OCI-LY1 (cell line): Measurements from ENCODE around the gene FAT1.

Source experiments
- H2AFZ ChIP-seq: fragments of 200-600 bp; sonication (generic), shearing (Covaris generic); 2 replicates; pipeline ENCODE4 v1.6.0; 2014; ENCODE audit warnings: antibody characterized with exemption, mild to moderate bottlenecking, low read length
- H3F3A ChIP-seq: fragments of 200-600 bp; sonication (generic), shearing (Covaris generic); 2 replicates; pipeline ENCODE4 v1.6.0; 2014; ENCODE audit warnings: mild to moderate bottlenecking, antibody characterized with exemption, low read length, moderate library complexity; ENCODE audit not compliant: insufficient read depth
- H3K27ac ChIP-seq: fragments of 200-600 bp; sonication (generic); 2 replicates; pipeline ENCODE4 v1.5.1; 2014; ENCODE audit warnings: low read length, mixed run types, mild to moderate bottlenecking, low read depth; ENCODE audit not compliant: poor library complexity, severe bottlenecking
- H3K27me3 ChIP-seq: fragments of 200-600 bp; sonication (generic); 2 replicates; pipeline ENCODE4 v1.6.0; 2014; ENCODE audit warnings: antibody characterized with exemption, mild to moderate bottlenecking, low read length, moderate library complexity; ENCODE audit not compliant: insufficient read depth
- H3K36me3 ChIP-seq: fragments of 200-600 bp; sonication (generic); 2 replicates; pipeline ENCODE4 v1.6.1; 2014; ENCODE audit warnings: mild to moderate bottlenecking, antibody characterized with exemption, low read length, moderate library complexity, mixed read lengths; ENCODE audit not compliant: insufficient read depth
- H3K4me1 ChIP-seq: fragments of 200-600 bp; sonication (generic); 2 replicates; pipeline ENCODE4 v1.5.1; 2014; ENCODE audit warnings: mild to moderate bottlenecking, low read length, moderate library complexity; ENCODE audit not compliant: insufficient read depth, severe bottlenecking
- H3K4me2 ChIP-seq: fragments of 200-600 bp; sonication (generic), shearing (Covaris generic); 2 replicates; pipeline ENCODE4 v1.6.1; 2014; ENCODE audit warnings: low read length
- H3K4me3 ChIP-seq: fragments of 200-600 bp; sonication (generic); 2 replicates; pipeline ENCODE4 v1.5.1; 2014; ENCODE audit warnings: low read length, low read depth, mild to moderate bottlenecking, mixed read lengths; ENCODE audit not compliant: poor library complexity, severe bottlenecking
- H3K79me2 ChIP-seq: fragments of 200-600 bp; shearing (Covaris generic); 2 replicates; pipeline ENCODE4 v1.6.1; 2016; ENCODE audit warnings: mixed run types, low read length, mixed read lengths; ENCODE audit not compliant: insufficient read depth
- H3K9ac ChIP-seq: fragments of 200-600 bp; sonication (generic), shearing (Covaris generic); 2 replicates; pipeline ENCODE4 v1.6.1; 2014; ENCODE audit warnings: mild to moderate bottlenecking, low read length, mixed read lengths
- H3K9me2 ChIP-seq: fragments of 200-600 bp; sonication (generic), shearing (Covaris generic); 2 replicates; pipeline ENCODE4 v1.6.1; 2014; ENCODE audit warnings: low read depth, mild to moderate bottlenecking, low read length, mixed read lengths
- H3K9me3 ChIP-seq: fragments of 200-600 bp; shearing (Covaris generic); 2 replicates; pipeline ENCODE4 v1.6.1; 2014; ENCODE audit warnings: low read length, mixed read lengths
- H4K20me1 ChIP-seq: fragments of 200-600 bp; sonication (generic), shearing (Covaris generic); 2 replicates; pipeline ENCODE4 v1.6.0; 2016; ENCODE audit warnings: mild to moderate bottlenecking, low read length; ENCODE audit not compliant: insufficient read depth
- EZH2 ChIP-seq: fragments of 200-600 bp; sonication (generic), shearing (Covaris generic); IDR thresholded peaks from 2 replicates; pipeline ENCODE4 v1.8.0; 2017; ENCODE audit warnings: borderline replicate concordance, mixed run types, mild to moderate bottlenecking, antibody characterized with exemption, low read length, moderate library complexity, mixed read lengths
- TF ChIP-seq, protein P1 (sequence below): fragments of 200-600 bp; sonication (generic), shearing (Covaris generic); IDR thresholded peaks from 2 replicates; pipeline ENCODE4 v1.5.1; 2017; ENCODE audit warnings: mild to moderate bottlenecking, antibody characterized with exemption, low read length, moderate library complexity, mixed read lengths

The FAT1 gene

DNA sequence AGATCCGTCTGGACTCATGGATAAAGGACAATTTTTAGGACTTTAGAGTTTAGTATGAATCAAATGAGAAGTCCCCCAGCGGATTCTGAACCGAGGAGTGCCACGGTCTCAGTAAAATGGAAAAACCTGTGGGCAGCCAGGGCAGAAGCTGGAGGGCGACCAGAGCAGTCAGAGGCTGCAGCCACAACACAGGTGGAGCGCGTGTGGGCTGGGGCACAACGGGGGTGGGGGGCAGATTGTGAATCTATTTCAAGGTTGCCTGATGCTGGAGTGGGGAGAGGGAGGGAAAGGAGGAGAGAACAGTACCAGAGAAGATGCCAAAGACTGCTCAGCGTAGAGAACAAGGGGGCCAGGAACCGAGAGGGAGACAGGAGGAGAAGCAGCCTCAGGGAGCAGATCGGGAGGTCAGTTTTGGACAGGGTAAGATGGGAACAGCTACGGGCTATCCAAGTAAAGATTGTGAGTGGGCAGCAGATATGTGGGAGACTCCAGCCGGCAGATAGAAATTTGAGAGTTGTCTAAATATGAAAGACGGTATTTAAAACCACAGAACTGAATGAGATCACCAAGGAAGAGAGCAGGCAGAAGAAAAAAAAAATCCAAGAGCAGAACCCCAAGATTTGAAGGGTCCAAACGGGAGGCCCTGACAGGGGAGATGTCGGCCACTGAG is 9.5 kb downstream of the FAT1 start:
- no peak overlapping the region for H3K27ac ChIP-seq
- TF ChIP-seq, protein P1, sequence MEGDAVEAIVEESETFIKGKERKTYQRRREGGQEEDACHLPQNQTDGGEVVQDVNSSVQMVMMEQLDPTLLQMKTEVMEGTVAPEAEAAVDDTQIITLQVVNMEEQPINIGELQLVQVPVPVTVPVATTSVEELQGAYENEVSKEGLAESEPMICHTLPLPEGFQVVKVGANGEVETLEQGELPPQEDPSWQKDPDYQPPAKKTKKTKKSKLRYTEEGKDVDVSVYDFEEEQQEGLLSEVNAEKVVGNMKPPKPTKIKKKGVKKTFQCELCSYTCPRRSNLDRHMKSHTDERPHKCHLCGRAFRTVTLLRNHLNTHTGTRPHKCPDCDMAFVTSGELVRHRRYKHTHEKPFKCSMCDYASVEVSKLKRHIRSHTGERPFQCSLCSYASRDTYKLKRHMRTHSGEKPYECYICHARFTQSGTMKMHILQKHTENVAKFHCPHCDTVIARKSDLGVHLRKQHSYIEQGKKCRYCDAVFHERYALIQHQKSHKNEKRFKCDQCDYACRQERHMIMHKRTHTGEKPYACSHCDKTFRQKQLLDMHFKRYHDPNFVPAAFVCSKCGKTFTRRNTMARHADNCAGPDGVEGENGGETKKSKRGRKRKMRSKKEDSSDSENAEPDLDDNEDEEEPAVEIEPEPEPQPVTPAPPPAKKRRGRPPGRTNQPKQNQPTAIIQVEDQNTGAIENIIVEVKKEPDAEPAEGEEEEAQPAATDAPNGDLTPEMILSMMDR: no peak
- no peak for TF ChIP-seq EZH2
- peaks cover 4% of the 10 kb centered on the region for H3K4me1 ChIP-seq
- no peaks in the 10 kb centered on the region for H3F3A ChIP-seq
- H3K9me2 ChIP-seq: no peaks in the 10 kb centered on the region
- H3K4me2 ChIP-seq: no peak overlapping the region
- no peak overlapping the region for H3K4me3 ChIP-seq
- H3K79me2 ChIP-seq: no peaks in the 10 kb centered on the region
- H3K27me3 ChIP-seq: no peaks in the 10 kb centered on the region
- no peak overlapping the region for H2AFZ ChIP-seq
- H3K9me3 ChIP-seq: peaks cover 12% of the 10 kb centered on the region
- no peaks in the 10 kb centered on the region for H3K36me3 ChIP-seq
- H3K9ac ChIP-seq: no peak overlapping the region
- H4K20me1 ChIP-seq: no peaks in the 10 kb centered on the region

DNA sequence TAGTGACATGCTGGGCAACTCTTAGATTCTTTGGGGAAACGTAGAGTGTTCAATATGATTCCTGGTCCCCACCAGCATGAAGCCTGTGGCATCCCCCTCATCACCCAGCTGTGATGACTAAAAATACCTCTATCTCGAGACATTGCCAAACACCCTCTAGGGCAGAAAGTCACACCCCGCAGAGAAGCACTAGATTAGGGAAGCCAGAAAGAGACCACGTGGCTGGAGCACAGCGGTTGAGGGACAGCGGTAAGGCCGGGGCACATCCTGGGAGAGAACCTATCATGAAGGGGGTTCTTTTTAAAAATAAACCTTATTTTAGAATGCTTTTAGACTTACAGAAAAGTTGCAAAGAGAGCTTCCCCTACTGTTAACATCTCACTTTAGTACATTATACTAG is 11.0 kb downstream of the FAT1 start:
- Histone ChIP-seq H3K79me2 (no peaks in the 10 kb centered on the region), H2AFZ (no peak overlapping the region), H4K20me1 (no peaks in the 10 kb centered on the region), H3F3A (no peaks in the 10 kb centered on the region), H3K4me2 (no peak overlapping the region), H3K4me3 (no peak overlapping the region), H3K36me3 (no peaks in the 10 kb centered on the region; the same call in 1 of the 2 replicates), H3K27ac (no peak overlapping the region), H3K4me1 (peaks cover 13% of the 10 kb centered on the region), H3K9ac (no peak overlapping the region), H3K9me2 (no peaks in the 10 kb centered on the region), H3K9me3 (peaks cover 6% of the 10 kb centered on the region; the same call in 1 of the 2 replicates), H3K27me3 (no peaks in the 10 kb centered on the region)
- TF ChIP-seq, protein P1: no peak
- no peak for TF ChIP-seq EZH2

DNA sequence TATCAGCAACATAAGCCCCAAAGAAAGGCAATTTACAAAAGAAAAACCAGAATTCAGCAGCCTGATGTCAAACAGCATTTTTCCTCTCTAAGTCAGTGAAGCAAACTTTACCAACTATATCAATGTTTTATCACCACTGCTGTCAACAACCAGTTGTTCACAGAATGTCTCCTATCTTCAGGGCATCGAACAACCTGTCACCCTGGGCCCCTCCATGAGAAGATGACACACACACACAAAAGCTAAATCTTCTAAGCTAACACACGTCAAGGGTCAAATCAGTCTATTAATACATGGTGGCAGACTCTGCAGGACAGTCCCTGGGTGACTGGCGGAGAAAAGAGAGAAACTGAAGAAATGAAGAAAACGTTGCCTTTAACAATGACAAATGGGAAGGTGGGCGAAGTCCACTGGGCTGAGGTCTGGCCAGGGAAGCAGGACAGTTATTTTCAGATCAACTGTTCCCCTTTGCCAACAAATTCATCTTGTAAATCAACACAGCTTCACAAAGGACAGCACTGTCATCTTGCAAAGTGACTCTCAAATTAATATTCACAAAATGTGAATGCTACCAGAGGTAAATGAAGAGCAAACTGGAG is 13.0 kb downstream of the FAT1 start:
- Histone ChIP-seq H3K9me3 (peaks cover 6% of the 10 kb centered on the region; the same call in 1 of the 2 replicates), H3K27me3 (no peaks in the 10 kb centered on the region), H3K9me2 (no peaks in the 10 kb centered on the region), H3K9ac (no peak overlapping the region), H4K20me1 (no peaks in the 10 kb centered on the region), H3F3A (no peaks in the 10 kb centered on the region), H3K4me3 (no peak overlapping the region), H3K36me3 (no peaks in the 10 kb centered on the region; the same call in 1 of the 2 replicates), H2AFZ (no peak overlapping the region), H3K79me2 (no peaks in the 10 kb centered on the region), H3K27ac (no peak overlapping the region), H3K4me2 (no peak overlapping the region), H3K4me1 (peaks cover 13% of the 10 kb centered on the region)
- TF ChIP-seq, protein P1: no peak
- no peak for TF ChIP-seq EZH2
